GM12865 (cell line): ENCODE data around the gene FAM124B.

Experiments used
- DNase-seq: peaks from one replicate; pipeline ENCODE4 v3.0.0; 2010; ENCODE audit warnings: low read depth
- H3K4me3 ChIP-seq: 2 replicates; pipeline ENCODE4 v1.5.1; 2011; ENCODE audit warnings: mild to moderate bottlenecking, low read depth, low read length, control low read depth
- TF ChIP-seq, protein P1 (sequence below): IDR thresholded peaks from 2 replicates; pipeline ENCODE4 v1.5.1; 2011; ENCODE audit warnings: low read length, control low read depth, low read depth, inconsistent platforms; ENCODE audit not compliant: insufficient read depth; ENCODE audit errors: missing control alignments

FAM124B gene

DNA sequence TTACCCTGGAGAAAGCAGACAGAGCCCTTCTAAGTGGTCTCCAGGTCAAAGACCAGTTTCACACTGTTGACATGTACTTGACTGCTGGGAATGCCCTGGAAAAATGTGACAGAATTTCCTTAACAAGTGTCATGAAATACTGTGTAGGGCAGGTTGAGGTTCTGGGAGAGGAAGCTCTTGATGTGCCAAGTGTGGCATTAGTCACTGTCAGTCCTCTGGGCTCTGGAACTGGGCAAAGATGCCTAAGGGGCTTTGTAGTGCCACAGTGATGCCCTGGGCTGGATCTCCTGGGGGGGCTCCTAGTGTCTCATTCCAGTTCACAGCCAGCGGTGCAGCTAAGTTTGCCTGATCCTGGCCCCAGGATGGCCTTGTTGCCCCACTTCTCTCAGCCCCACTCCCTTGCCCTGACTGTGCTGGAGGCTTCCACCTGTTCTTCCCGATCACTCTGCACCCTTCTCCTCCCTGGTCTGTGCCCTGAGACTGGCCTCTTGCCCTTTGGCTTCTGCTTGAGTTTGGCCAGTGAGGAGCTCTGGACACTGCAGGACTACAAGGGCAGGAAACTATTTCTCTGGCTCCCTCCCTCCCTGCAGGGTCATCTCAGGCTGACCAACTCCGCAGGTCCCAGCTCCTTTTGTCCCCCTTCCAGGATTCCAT, 27.0 kb upstream of the FAM124B start:
- no peak overlapping the region for H3K4me3 ChIP-seq
- DNase-seq = no peak
- TF ChIP-seq, protein P1, sequence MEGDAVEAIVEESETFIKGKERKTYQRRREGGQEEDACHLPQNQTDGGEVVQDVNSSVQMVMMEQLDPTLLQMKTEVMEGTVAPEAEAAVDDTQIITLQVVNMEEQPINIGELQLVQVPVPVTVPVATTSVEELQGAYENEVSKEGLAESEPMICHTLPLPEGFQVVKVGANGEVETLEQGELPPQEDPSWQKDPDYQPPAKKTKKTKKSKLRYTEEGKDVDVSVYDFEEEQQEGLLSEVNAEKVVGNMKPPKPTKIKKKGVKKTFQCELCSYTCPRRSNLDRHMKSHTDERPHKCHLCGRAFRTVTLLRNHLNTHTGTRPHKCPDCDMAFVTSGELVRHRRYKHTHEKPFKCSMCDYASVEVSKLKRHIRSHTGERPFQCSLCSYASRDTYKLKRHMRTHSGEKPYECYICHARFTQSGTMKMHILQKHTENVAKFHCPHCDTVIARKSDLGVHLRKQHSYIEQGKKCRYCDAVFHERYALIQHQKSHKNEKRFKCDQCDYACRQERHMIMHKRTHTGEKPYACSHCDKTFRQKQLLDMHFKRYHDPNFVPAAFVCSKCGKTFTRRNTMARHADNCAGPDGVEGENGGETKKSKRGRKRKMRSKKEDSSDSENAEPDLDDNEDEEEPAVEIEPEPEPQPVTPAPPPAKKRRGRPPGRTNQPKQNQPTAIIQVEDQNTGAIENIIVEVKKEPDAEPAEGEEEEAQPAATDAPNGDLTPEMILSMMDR = no peak

DNA sequence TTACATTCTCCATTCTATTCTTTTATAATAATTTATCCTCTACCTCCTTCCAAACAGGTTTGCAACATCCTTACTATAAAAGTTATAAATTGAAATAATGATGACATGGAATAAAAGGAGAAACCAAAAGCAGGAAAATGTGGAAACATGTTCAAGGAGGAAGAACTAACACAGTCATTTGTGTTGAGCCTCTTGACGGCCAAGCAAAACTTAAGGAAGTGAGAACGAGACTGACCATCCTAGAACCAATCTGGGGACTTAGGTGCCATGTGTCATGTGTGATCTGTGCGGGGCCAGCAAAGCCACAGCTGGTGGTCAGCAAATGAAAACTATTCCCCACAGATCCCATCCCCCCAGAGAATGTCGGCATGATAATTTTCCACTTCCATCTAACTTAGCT, 25.6 kb upstream of the FAM124B start:
- H3K4me3 ChIP-seq = no peak overlapping the region
- TF ChIP-seq, protein P1 = no peak
- DNase-seq = no peak

DNA sequence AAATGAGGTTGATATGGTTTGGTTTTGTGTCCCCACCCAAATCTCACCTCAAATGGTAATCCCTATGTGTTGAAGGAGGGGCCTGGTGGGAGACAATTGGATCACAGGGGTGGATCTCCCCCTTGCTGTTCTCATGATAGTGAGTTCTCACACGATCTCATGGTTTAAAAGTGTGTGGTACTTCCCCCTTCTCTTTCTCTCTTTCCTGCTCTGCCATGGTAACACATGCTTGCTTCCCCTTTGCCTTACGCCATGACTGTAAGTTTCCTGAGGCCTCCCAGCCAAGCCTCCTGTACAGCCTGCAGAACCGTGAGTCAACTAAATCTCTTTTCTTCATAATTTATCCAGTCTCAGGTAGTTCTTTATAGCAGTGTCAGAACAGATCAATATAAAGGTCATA, 24.7 kb upstream of the FAM124B start:
- DNase-seq = no peak
- TF ChIP-seq, protein P1 = no peak
- no peak overlapping the region for H3K4me3 ChIP-seq

DNA sequence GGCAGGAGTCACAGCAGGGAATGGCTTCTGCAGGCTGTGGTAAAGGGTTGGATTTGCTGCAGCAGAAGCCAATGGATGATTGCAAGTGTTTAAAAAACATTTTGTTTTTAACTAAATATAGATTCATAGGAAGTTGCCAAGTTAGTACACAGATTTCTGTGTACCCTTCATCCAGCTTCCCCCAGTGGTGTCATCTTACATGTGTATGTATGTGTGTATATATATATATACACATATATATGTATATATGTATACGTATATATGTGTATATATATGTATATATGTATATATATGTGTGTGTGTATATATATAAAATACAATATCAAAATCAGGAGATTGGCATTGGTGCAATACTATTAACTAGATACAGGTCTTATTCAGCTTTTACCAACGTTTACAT, 19.2 kb upstream of the FAM124B start:
- DNase-seq = no peak
- no peak overlapping the region for H3K4me3 ChIP-seq
- TF ChIP-seq, protein P1 = no peak

DNA sequence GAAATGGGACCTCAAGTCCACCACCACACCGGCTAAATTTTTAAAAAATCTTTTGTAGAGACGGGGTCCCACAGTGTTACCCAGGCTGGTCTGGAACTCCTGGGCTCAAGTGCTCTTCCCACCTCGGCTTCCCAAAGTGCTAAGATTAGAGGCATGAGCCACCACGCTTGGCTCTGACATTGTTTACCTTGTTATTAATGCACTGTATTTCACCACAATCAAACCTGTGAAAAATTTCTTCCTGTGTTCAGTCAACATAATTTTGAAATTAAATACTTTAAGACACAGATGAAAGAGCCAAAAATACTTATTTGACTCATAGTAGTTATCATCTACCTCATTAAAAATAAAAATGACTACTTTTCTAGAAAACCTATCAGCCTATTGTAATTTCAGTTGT, 16.0 kb upstream of the FAM124B start:
- TF ChIP-seq, protein P1 = no peak
- DNase-seq = no peak
- no peak overlapping the region for H3K4me3 ChIP-seq

DNA sequence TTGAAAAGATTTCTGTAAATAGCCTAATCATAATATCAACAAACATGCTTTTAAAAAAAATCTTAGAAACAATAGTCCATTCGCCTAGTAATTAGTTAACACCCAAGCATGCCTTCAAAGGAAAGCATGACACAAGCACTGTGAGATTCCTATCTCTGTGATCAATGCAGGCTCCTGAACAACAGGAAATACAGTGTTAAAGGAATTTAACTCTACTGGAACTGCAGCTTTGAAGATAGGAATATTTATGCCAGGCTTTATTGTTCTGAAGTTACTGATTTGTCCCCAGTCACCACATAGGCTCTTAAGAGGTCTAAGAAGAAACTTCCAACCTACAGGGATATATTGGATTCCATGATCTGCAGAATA, 15.4 kb upstream of the FAM124B start:
- no peak for DNase-seq
- TF ChIP-seq, protein P1 = no peak
- no peak overlapping the region for H3K4me3 ChIP-seq
